Gastrocnemius medialis (tissue), 4 donors: ENCODE measurements around the gene STYX. TPM values are rescaled to one million over a fixed set of nuclear protein-coding genes. Genes with fewer than 3 reads are reported as not detected.
A peak's percentile ranks its signal among the peaks of the same experiment; 100 is the strongest.

Source experiments
- ATAC-seq, 2 donors: fragments of 150-250 bp; one replicate each; pipeline ENCODE4 v1.9.1; 2016
- DNase-seq, 2 donors: peaks; one replicate each; pipeline ENCODE4 v3.0.0-alpha.2; 2019
- H3K27ac ChIP-seq, 4 donors: fragments of 200-600 bp; sonication (generic); 1 replicate in 1 of 4; 2 replicates in 3 of 4; pipeline ENCODE4 v1.5.1; 2016 to 2018; ENCODE audit warnings: mild to moderate bottlenecking in 2 of 4, moderate library complexity in 1 of 4
- H3K27me3 ChIP-seq, 3 donors: fragments of 200-600 bp; sonication (generic) in 2 of 3; 1 replicate in 1 of 3; 2 replicates in 2 of 3; pipeline versions ENCODE4 v1.5.1 to v1.6.0; 2016 to 2019; ENCODE audit warnings: mild to moderate bottlenecking in 1 of 3, moderate library complexity in 1 of 3
- H3K36me3 ChIP-seq, 2 donors: fragments of 200-600 bp; sonication (generic) in 1 of 2; one replicate each; pipeline ENCODE4 v1.5.1; 2017 to 2018
- H3K4me1 ChIP-seq, 2 donors: fragments of 200-600 bp; sonication (generic) in 1 of 2; one replicate each; pipeline ENCODE4 v1.5.1; 2016 to 2017; ENCODE audit warnings: mild to moderate bottlenecking in 2 of 2
- H3K4me3 ChIP-seq, 4 donors: fragments of 200-600 bp; sonication (generic) in 3 of 4; 1 replicate in 1 of 4; 2 replicates in 3 of 4; pipeline ENCODE4 v1.5.1; 2016 to 2019; ENCODE audit warnings: mild to moderate bottlenecking in 2 of 4
- H3K9me3 ChIP-seq, 3 donors: fragments of 200-600 bp; sonication (generic) in 2 of 3; 1 replicate in 1 of 3; 2 replicates in 2 of 3; pipeline ENCODE4 v1.5.1; 2016 to 2019
- CTCF ChIP-seq, 5 experiments: fragments of 450-650 bp in 3 of 5; fragments of 200-600 bp in 2 of 5; sonication (generic) in 2 of 5; IDR thresholded peaks in 4 of 5; conservative IDR thresholded peaks in 1 of 5; 1 replicate in 4 of 5; 2 replicates in 1 of 5; pipeline ENCODE4 v1.5.1; 2016 to 2019; ENCODE audit warnings: antibody characterized with exemption in 5 of 5, mild to moderate bottlenecking in 3 of 5, moderate library complexity in 3 of 5
- POLR2A ChIP-seq, 2 donors: fragments of 450-650 bp; IDR thresholded peaks; one replicate each; pipeline ENCODE4 v1.6.1; 2017; ENCODE audit warnings: antibody characterized with exemption in 2 of 2, mild to moderate bottlenecking in 2 of 2, moderate library complexity in 2 of 2
- in situ Hi-C, 4 donors: fragments of 200-750 bp; cut with MboI; loops; one replicate each; pipeline versions ENCODE4 v1.15.0 to v1.8.0; 2017; ENCODE audit warnings: low sequenced_read_pairs in 4 of 4
- intact Hi-C: fragments of 100-400 bp; cut with DNase I; formaldehyde crosslinking; loops from one replicate; pipeline ENCODE4 v1.15.1; 2023; ENCODE audit warnings: low total_unique reads
- total RNA-seq, 4 donors: library from RNA; depleted of rRNA; stranded (reverse); fragments of >200 nt; gene quantifications; one replicate each; pipeline versions ENCODE4 v1.1.0 to v1.2.3, GENCODE V29; 2016

STYX gene
- total RNA-seq, 4 donors from 2014 or later, result 17.1 to 30.7 (median 20.3) TPM

GRCh38 chr14:52786887-52787286 is 56.9 kb downstream of the STYX start:
- in situ Hi-C loops (loop anchor here in 1 of 4 donors (10.0 kb wide), 1 partner anchor 52 kb away; the partner anchor contains the start of gene STYX), intact Hi-C loops (no loop called here)
- Histone ChIP-seq H3K4me3 (no peak overlapping the region), H3K4me1 (peaks cover 13 to 18% of the 10 kb centered on the region in 2 donors), H3K9me3 (no peaks in the 10 kb centered on the region), H3K36me3 (no peaks in the 10 kb centered on the region), H3K27ac (no peak overlapping the region), H3K27me3 (no peaks in the 10 kb centered on the region)
- ATAC-seq (no peak), DNase-seq (no peak)
- TF ChIP-seq POLR2A (IDR thresholded peaks at IDR 0.05) (no peak), CTCF (IDR thresholded peaks at IDR 0.05 in 4 of 5, conservative IDR thresholded peaks at IDR 0.05 in 1 of 5) (no peak)

GRCh38 chr14:52789118-52789517 is 59.2 kb downstream of the STYX start:
- Histone ChIP-seq H3K9me3 (no peaks in the 10 kb centered on the region), H3K4me1 (peaks cover 18% of the 10 kb centered on the region in 2 donors), H3K27me3 (no peaks in the 10 kb centered on the region), H3K36me3 (no peaks in the 10 kb centered on the region), H3K27ac (no peak overlapping the region), H3K4me3 (no peak overlapping the region)
- no peak for DNase-seq
- in situ Hi-C loops (loop anchor here in 1 of 4 donors (10.0 kb wide), 1 partner anchor 54 kb away; the partner anchor contains the start of gene STYX), intact Hi-C loops (no loop called here)
- TF ChIP-seq POLR2A (IDR thresholded peaks at IDR 0.05) (no peak), CTCF (IDR thresholded peaks at IDR 0.05 in 4 of 5, conservative IDR thresholded peaks at IDR 0.05 in 1 of 5) (no peak)
- ATAC-seq, result no peak

GRCh38 chr14:52790011-52790755 is 60.2 kb downstream of the STYX start:
- intact Hi-C loops, result loop anchor here (2.0 to 5.0 kb wide), 3 partner anchors 59 to 237 kb away; partner anchors contain the start of genes GPR137C, PSMC6, STYX and TXNDC16
- no peak for DNase-seq
- TF ChIP-seq CTCF (IDR thresholded peaks at IDR 0.05 in 4 of 5, conservative IDR thresholded peaks at IDR 0.05 in 1 of 5) (no peak), POLR2A (IDR thresholded peaks at IDR 0.05) (no peak)
- ATAC-seq, result no peak
- Histone ChIP-seq H3K36me3 (no peaks in the 10 kb centered on the region), H3K27me3 (no peaks in the 10 kb centered on the region), H3K9me3 (no peaks in the 10 kb centered on the region), H3K27ac (peak overlapping the region in 2 of 4 donors; percentile 87 to 89), H3K4me3 (peak overlapping the region; percentile 86 to 93 (median 88)), H3K4me1 (peaks cover 18% of the 10 kb centered on the region in 2 donors)
- in situ Hi-C loops, result no loop called here

GRCh38 chr14:52790756-52791222 is 60.8 kb downstream of the STYX start:
- H3K4me1 ChIP-seq, result peaks cover 18% of the 10 kb centered on the region in 2 donors
- ATAC-seq (peak in 1 of 2 donors; percentile 5), DNase-seq (no peak)
- intact Hi-C loops (loop anchor here (2.0 to 5.0 kb wide), 3 partner anchors 60 to 238 kb away; partner anchors contain the start of genes GPR137C, PSMC6, STYX and TXNDC16), in situ Hi-C loops (no loop called here)
- peak overlapping the region; percentile 86 to 93 (median 88) for H3K4me3 ChIP-seq
- TF ChIP-seq POLR2A (IDR thresholded peaks at IDR 0.05), result no peak
- no peak for TF ChIP-seq CTCF (IDR thresholded peaks at IDR 0.05 in 4 of 5, conservative IDR thresholded peaks at IDR 0.05 in 1 of 5)
- no peaks in the 10 kb centered on the region for H3K9me3 ChIP-seq
- H3K36me3 ChIP-seq, result no peaks in the 10 kb centered on the region
- H3K27me3 ChIP-seq, result no peaks in the 10 kb centered on the region
- H3K27ac ChIP-seq, result peak overlapping the region; percentile 87 to 90 (median 88)
